Caco-2 (cell line): Measurements from ENCODE around the gene NNAT. TPM values are rescaled to one million over a fixed set of nuclear protein-coding genes. Genes with fewer than 3 reads are reported as not detected.

Experiments
- BruUV-seq: library from RNA; stranded (reverse); fragments of 400-500 nt; replicated peaks from 2 replicates; lab custom pipeline; 2021; lab: Mats Ljungman, UMichigan
- CTCF ChIA-PET: fragments of 300-600 bp; sonication (Branson Sonifier 250); formaldehyde crosslinking; loops from one replicate; lab custom pipeline; 2022; ENCODE audit warnings: antibody characterized with exemption; lab: Charles Lee
- POLR2A ChIA-PET: fragments of 300-600 bp; sonication (Branson Sonifier 250); formaldehyde crosslinking; loops from one replicate; lab custom pipeline; 2022; ENCODE audit warnings: antibody characterized with exemption; lab: Charles Lee
- DNase-seq, 2 experiments: peaks; one replicate each; pipeline versions ENCODE4 v3.0.0 to v3.0.0-alpha.2; 2020 to 2022
- H3K27me3 ChIP-seq: replicated peaks from 2 replicates; pipeline ENCODE4 v1.6.0; 2011; ENCODE audit warnings: low read length; ENCODE audit not compliant: control insufficient read depth, insufficient read depth
- H3K36me3 ChIP-seq: 2 replicates; pipeline ENCODE4 v1.5.1; 2011; ENCODE audit warnings: low read length; ENCODE audit not compliant: control insufficient read depth, insufficient read depth
- H3K4me1 ChIP-seq: fragments of 250-450 bp; sonication (Bioruptor Pico); 2 replicates; pipeline ENCODE4 v1.5.1; 2020; ENCODE audit warnings: mild to moderate bottlenecking
- H3K4me3 ChIP-seq: 2 replicates; pipeline ENCODE4 v1.5.1; 2011; ENCODE audit warnings: low read depth, mild to moderate bottlenecking, control low read depth, low read length
- H3K9me3 ChIP-seq: fragments of 250-450 bp; sonication (Bioruptor Pico); 2 replicates; pipeline ENCODE4 v1.5.1; 2020; ENCODE audit warnings: mild to moderate bottlenecking, moderate library complexity
- H3K27ac Mint-ChIP-seq: one replicate; pipeline ENCODE4 v1.8.0; 2022; ENCODE audit warnings: mixed read lengths; ENCODE audit not compliant: unreplicated experiment
- H3K27me3 Mint-ChIP-seq: one replicate; pipeline ENCODE4 v1.8.0; 2022; ENCODE audit warnings: mixed read lengths; ENCODE audit not compliant: insufficient read depth, unreplicated experiment
- H3K36me3 Mint-ChIP-seq: one replicate; pipeline ENCODE4 v1.8.0; 2022; ENCODE audit warnings: mild to moderate bottlenecking, mixed read lengths; ENCODE audit not compliant: insufficient read depth, unreplicated experiment
- H3K4me1 Mint-ChIP-seq: one replicate; pipeline ENCODE4 v1.8.0; 2022; ENCODE audit warnings: low read depth, mixed read lengths; ENCODE audit not compliant: unreplicated experiment
- H3K4me3 Mint-ChIP-seq: one replicate; pipeline ENCODE4 v1.8.0; 2022; ENCODE audit warnings: mild to moderate bottlenecking, moderate library complexity, mixed read lengths; ENCODE audit not compliant: unreplicated experiment
- H3K9me3 Mint-ChIP-seq: one replicate; pipeline ENCODE4 v1.8.0; 2022; ENCODE audit warnings: mixed read lengths; ENCODE audit not compliant: unreplicated experiment
- CTCF ChIP-seq, 2 experiments: fragments of 200-600 bp in 1 of 2; IDR thresholded peaks; 1 replicate in 1 of 2; 2 replicates in 1 of 2; pipeline versions ENCODE4 v1.5.1 to v1.8.0; 2011 to 2022; ENCODE audit warnings: antibody characterized with exemption in 1 of 2, control low read depth in 1 of 2, inconsistent platforms in 1 of 2, low read depth in 1 of 2, low read length in 1 of 2, mild to moderate bottlenecking in 1 of 2, moderate library complexity in 1 of 2; ENCODE audit not compliant: insufficient read depth in 1 of 2, severe bottlenecking in 1 of 2, unreplicated experiment in 1 of 2
- intact Hi-C: fragments of 100-400 bp; cut with micrococcal nuclease; formaldehyde crosslinking; loops from one replicate; pipeline ENCODE4 v1.10.0; 2022; ENCODE audit not compliant: unreplicated experiment
- total RNA-seq: library from RNA; stranded (reverse); gene quantifications from 2 replicates; pipeline ENCODE4 v1.2.3, GENCODE V29; 2022

Gene NNAT
- total RNA-seq, 1 experiment from 2014 or later: not detected

GRCh38 chr20:37527638-37528445, 6.8 kb downstream of the NNAT start, which contains the start of gene BLCAP:
Gene BLCAP, minus strand, starts transcription at chr20:37527876. Its CDS starts 8,702 bp downstream, at chr20:37519174.
- Mint-ChIP-seq H3K4me1 (peaks cover 47% of the 10 kb centered on the region), H3K36me3 (peaks cover 28% of the 10 kb centered on the region), H3K27me3 (no peaks in the 10 kb centered on the region), H3K27ac (peak within 1 kb of the TSS; percentile 98), H3K4me3 (peak within 1 kb of the TSS; percentile 79), H3K9me3 (no peaks in the 10 kb centered on the region)
- POLR2A ChIA-PET: interaction anchor here (1.6 kb wide), 1 partner anchor 14 kb away, joined by 7 read pairs; no protein-coding TSS in a partner anchor
- intact Hi-C loops: loop anchor here (1.0 kb wide), 2 partner anchors 11 to 14 kb away; no protein-coding TSS in a partner anchor
- Histone ChIP-seq H3K27me3 (no peaks in the 10 kb centered on the region), H3K4me1 (peaks cover 36% of the 10 kb centered on the region), H3K4me3 (peak within 1 kb of the TSS; percentile 92), H3K9me3 (no peaks in the 10 kb centered on the region), H3K36me3 (no peaks in the 10 kb centered on the region; the same call in 1 of the 2 replicates)
- no TSS peak for BruUV-seq
- no peak for TF ChIP-seq CTCF (IDR thresholded peaks at IDR 0.05; ENCODE audit: insufficient read depth in 1 of 2, low read depth in 1 of 2, low read length in 1 of 2, severe bottlenecking in 1 of 2, unreplicated experiment in 1 of 2)
- peak; percentile 97 to 99 for DNase-seq
- CTCF ChIA-PET: interaction anchor here (1.0 to 1.1 kb wide), 3 partner anchors 21 to 337 kb away, joined by 3 read pairs; no protein-coding TSS in a partner anchor

- TF ChIP-seq CTCF (IDR thresholded peaks at IDR 0.05; ENCODE audit: insufficient read depth in 1 of 2, low read depth in 1 of 2, low read length in 1 of 2, severe bottlenecking in 1 of 2, unreplicated experiment in 1 of 2): no peak
- Histone ChIP-seq H3K4me3 (peak overlapping the region; percentile 92), H3K4me1 (peaks cover 36% of the 10 kb centered on the region), H3K27me3 (no peaks in the 10 kb centered on the region), H3K36me3 (no peaks in the 10 kb centered on the region; the same call in 1 of the 2 replicates), H3K9me3 (no peaks in the 10 kb centered on the region)
- peak overlapping the region; percentile 98 for H3K27ac Mint-ChIP-seq
- H3K4me1 Mint-ChIP-seq: peaks cover 41% of the 10 kb centered on the region
- ChIA-PET CTCF (interaction anchor here (1.0 kb wide), 1 partner anchor 333 kb away, joined by 3 read pairs; no protein-coding TSS in a partner anchor), POLR2A (interaction anchor here (1.6 kb wide), 1 partner anchor 13 kb away, joined by 7 read pairs; no protein-coding TSS in a partner anchor)
- H3K9me3 Mint-ChIP-seq: no peaks in the 10 kb centered on the region
- peak overlapping the region; percentile 79 for H3K4me3 Mint-ChIP-seq
- BruUV-seq: TSS peak; percentile 98
- peak in 1 of 2 experiments; percentile 33 for DNase-seq
- intact Hi-C loops: no loop called here
- no peaks in the 10 kb centered on the region for H3K27me3 Mint-ChIP-seq
- H3K36me3 Mint-ChIP-seq: peaks cover 28% of the 10 kb centered on the region
Measured at GRCh38 chr20:37528446-37529213, 7.6 kb downstream of the NNAT start.
